Measurements from ENCODE around the gene RETSAT.

RETSAT gene

GRCh38 chr2:85357736-85358135, 3.4 kb upstream of the RETSAT start:
- H3K27me3 ChIP-seq (replicated peaks), result no peaks in the 10 kb centered on the region
- H3K36me3 ChIP-seq (replicated peaks), result peaks cover 2% of the 10 kb centered on the region
- in situ Hi-C loops (cut with HindIII; ENCODE audit: low pct_ligation_motif_present, low sequenced_read_pairs), result no loop called here
- no peak for DNase-seq
- no peak for TF ChIP-seq CTCF (IDR thresholded peaks at IDR 0.05; ENCODE audit: low read depth, low read length, missing control alignments)
- no peak overlapping the region for H3K4me3 ChIP-seq (ENCODE audit: low read depth, low read length)
- H3K27ac ChIP-seq, result no peak overlapping the region

GRCh38 chr2:85356186-85356585, 1.9 kb upstream of the RETSAT start:
- in situ Hi-C loops (cut with HindIII; ENCODE audit: low pct_ligation_motif_present, low sequenced_read_pairs), result no loop called here
- Histone ChIP-seq H3K27me3 (replicated peaks) (no peaks in the 10 kb centered on the region), H3K27ac (no peak overlapping the region), H3K36me3 (replicated peaks) (no peaks in the 10 kb centered on the region), H3K4me3 (ENCODE audit: low read depth, low read length) (no peak overlapping the region)
- DNase-seq, result no peak
- TF ChIP-seq CTCF (IDR thresholded peaks at IDR 0.05; ENCODE audit: low read depth, low read length, missing control alignments), result no peak

- no peak for DNase-seq
- H3K4me3 ChIP-seq (ENCODE audit: low read depth, low read length), result peak overlapping the region; percentile 99
- no peak overlapping the region for H3K27ac ChIP-seq
- in situ Hi-C loops (cut with HindIII; ENCODE audit: low pct_ligation_motif_present, low sequenced_read_pairs), result no loop called here
- TF ChIP-seq CTCF (IDR thresholded peaks at IDR 0.05; ENCODE audit: low read depth, low read length, missing control alignments), result no peak
- peaks cover 6% of the 10 kb centered on the region for H3K36me3 ChIP-seq (replicated peaks)
- H3K27me3 ChIP-seq (replicated peaks), result no peaks in the 10 kb centered on the region
Observed at GRCh38 chr2:85355521-85355920, 1.2 kb upstream of the RETSAT start.

GRCh38 chr2:85355073-85355410, 714 bp upstream of the RETSAT start:
- H3K4me3 ChIP-seq (ENCODE audit: low read depth, low read length), result peak overlapping the region; percentile 99
- peak overlapping the region; percentile 51 for H3K27ac ChIP-seq
- no peaks in the 10 kb centered on the region for H3K27me3 ChIP-seq (replicated peaks)
- no peak for TF ChIP-seq CTCF (IDR thresholded peaks at IDR 0.05; ENCODE audit: low read depth, low read length, missing control alignments)
- H3K36me3 ChIP-seq (replicated peaks), result peaks cover 11% of the 10 kb centered on the region
- in situ Hi-C loops (cut with HindIII; ENCODE audit: low pct_ligation_motif_present, low sequenced_read_pairs), result no loop called here
- DNase-seq, result no peak

GRCh38 chr2:85353876-85354285, 447 bp downstream of the RETSAT start:
- H3K27ac ChIP-seq, result peak overlapping the region; percentile 29
- in situ Hi-C loops (cut with HindIII; ENCODE audit: low pct_ligation_motif_present, low sequenced_read_pairs), result no loop called here
- TF ChIP-seq CTCF (IDR thresholded peaks at IDR 0.05; ENCODE audit: low read depth, low read length, missing control alignments), result no peak
- peak; percentile 12 for DNase-seq
- H3K27me3 ChIP-seq (replicated peaks), result no peaks in the 10 kb centered on the region
- peak overlapping the region; percentile 99 for H3K4me3 ChIP-seq (ENCODE audit: low read depth, low read length)
- peaks cover 21% of the 10 kb centered on the region for H3K36me3 ChIP-seq (replicated peaks)

- in situ Hi-C loops (cut with HindIII; ENCODE audit: low pct_ligation_motif_present, low sequenced_read_pairs), result no loop called here
- no peak for TF ChIP-seq CTCF (IDR thresholded peaks at IDR 0.05; ENCODE audit: low read depth, low read length, missing control alignments)
- Histone ChIP-seq H3K27ac (no peak overlapping the region), H3K4me3 (ENCODE audit: low read depth, low read length) (no peak overlapping the region), H3K36me3 (replicated peaks) (peaks cover 58% of the 10 kb centered on the region), H3K27me3 (replicated peaks) (no peaks in the 10 kb centered on the region)
- DNase-seq, result no peak
Observed at GRCh38 chr2:85347599-85347998, 6.7 kb downstream of the RETSAT start.
